HG03103 (cell line): ENCODE data around the gene ARFRP1.

Source experiments
- ATAC-seq: cut with Tn5 transposase; IDR thresholded peaks from one replicate; pipeline ENCODE4 v1.9.1; 2021; ENCODE audit warnings: low read depth; ENCODE audit not compliant: unreplicated experiment

Gene ARFRP1

DNA sequence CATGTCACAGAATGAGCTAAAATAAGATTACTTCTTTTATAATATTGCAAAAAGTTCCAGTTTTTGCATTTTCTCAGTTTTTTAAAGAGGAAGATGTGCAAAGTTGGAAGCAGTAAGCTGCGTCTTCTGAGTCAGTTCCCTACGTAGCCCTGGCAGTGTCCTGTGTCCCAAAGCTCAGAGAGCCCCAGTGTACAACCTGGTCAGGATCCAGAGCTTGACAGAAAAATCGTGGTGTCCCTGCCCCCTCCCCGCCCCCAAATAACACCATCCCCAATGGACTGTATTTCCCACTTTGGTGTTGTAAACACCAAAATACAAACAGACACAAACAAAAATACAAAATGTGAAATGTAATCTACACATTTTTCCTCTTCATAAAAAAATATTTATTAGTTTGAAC lies 36.4 kb upstream of the ARFRP1 start:
- no peak for ATAC-seq

DNA sequence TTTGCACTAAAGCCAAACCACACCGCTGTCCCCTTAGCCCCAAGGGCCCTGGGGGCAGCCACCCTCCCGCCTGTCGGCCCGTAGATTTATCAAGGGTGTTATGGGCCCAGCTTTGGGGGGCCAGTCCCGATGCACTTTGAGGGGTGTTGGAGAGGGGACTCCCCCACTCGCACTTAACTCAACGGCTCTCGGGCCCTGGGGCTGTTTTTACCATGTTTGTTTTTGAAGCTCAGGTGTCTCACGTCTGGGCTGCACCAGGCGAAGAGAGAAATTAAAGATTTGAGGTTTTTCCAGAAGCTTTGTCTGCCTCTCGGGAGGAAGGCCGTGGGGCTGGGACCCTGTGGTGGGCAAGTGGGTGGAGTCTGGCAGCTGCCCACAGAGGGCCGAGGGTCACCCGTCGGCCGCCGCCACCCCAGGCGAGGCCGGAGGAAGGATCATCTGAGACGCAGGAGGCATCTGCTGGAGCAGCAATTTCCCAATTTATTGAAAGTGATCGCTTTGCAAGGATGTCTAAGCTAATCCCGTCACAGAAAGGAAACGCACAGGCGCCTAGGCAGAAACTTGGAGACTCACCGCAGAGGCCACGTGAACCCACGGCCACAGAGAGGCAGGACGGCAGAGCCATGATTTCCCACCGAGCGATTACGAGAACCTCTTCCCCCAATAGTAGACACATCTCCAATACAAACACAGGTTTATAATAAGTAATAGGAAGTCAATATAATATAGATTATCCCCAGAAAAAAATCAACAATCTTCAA lies 35.6 kb upstream of the ARFRP1 start:
- ATAC-seq, result no peak

DNA sequence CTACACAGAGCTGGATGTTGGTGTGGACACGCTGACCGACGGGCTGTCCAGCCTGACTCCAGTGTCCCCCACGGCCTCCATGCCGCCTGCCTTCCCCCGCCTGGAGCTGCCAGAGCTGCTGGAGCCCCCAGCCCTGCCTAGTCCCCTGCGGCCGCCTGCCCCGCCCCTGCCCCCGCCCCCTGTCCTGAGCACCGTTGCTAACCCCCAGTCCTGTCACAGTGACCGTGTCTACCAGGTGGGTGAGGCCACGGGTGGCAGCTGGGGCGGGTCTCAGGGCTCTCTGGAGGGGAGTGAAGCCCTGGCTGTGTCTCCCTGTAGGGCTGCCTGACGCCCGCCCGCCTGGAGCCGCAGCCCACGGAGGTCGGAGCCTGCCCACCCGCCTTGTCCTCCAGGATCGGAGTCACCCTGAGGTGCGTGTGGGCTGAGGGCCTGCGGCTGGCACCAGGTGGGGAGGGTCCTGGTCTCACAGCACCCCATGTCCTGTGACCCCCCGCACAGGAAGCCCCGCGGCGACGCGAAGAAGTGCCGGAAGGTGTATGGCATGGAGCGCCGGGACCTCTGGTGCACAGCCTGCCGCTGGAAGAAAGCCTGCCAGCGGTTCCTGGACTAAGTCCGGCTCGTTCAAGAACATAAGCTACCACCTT lies 34.7 kb upstream of the ARFRP1 start:
- ATAC-seq, result no peak

DNA sequence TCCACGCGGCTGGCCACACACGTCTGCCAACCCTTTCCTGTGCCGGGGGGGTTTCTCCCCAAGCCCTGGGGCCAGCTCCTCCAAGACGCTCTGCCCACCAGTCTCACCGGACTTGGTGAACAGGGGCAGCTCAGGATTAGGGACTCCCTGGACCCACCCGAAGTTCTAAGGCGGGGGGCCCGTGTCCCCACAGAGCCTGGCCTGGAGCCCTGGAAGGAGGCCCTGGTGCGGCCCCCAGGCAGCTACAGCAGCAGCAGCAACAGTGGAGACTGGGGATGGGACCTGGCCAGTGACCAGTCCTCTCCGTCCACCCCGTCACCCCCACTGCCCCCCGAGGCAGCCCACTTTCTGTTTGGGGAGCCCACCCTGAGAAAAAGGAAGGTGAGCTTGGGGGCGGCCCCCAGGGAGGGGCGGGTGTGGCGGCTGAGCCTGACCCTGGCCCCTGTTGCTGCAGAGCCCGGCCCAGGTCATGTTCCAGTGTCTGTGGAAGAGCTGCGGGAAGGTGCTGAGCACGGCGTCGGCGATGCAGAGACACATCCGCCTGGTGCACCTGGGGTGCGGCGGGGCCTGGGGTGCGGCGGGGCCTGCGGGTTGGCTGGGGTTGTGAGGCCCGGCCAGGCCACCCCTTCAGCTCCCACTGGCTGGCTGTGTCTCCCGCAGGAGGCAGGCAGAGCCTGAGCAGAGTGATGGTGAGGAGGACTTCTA lies 34.1 kb upstream of the ARFRP1 start:
- ATAC-seq, result no peak

DNA sequence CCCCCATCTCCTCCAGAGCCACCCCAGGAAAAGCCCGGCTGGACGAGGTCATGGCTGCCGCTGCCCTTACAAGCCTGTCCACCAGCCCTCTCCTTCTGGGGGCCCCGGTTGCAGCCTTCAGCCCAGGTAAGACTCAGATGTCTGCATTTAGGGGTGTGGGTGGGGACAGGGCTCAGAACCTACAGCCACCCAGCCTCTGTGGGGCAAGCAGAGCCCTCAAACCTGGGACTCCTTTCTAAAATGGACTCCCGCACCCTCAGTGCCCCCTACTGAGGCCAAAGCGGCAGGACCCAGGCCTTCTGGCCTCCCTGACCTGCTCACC lies 33.5 kb upstream of the ARFRP1 start:
- ATAC-seq, result no peak

DNA sequence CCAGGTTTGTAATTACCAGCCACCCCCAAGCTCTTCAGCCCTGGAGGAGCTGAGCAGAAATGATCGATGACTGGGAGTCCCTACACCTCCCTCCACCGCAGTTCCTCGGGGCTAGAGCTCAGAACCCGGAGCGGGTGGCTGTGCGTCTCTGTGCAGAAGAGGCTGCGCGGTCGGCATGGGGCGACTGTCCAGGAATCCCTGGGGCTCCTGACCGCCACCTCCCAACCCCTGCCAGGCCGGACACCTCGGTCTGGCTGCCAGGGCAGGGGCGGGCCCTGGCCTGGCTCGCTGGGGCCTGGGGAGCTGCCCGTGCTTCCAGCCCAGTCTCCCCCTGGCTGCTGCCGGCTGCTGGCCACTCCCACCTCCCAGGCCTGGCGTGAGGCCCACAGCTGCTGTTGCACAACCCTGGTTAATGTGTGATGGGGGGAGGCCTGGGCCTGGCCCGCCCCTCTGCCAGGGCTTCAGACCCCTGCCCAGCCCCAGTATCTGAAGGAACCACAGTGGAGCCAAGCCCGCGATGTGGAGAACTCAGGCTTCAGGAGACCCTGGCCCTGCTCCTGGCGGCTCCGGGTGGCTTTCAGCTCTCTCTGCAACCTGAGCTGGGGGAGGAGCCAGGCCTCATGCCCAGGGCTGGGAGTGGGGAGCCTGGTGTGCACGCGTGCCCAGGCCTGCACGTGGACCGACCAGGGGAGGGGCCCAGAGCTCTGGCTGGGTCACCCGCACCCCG lies 33.0 kb upstream of the ARFRP1 start:
- no peak for ATAC-seq

DNA sequence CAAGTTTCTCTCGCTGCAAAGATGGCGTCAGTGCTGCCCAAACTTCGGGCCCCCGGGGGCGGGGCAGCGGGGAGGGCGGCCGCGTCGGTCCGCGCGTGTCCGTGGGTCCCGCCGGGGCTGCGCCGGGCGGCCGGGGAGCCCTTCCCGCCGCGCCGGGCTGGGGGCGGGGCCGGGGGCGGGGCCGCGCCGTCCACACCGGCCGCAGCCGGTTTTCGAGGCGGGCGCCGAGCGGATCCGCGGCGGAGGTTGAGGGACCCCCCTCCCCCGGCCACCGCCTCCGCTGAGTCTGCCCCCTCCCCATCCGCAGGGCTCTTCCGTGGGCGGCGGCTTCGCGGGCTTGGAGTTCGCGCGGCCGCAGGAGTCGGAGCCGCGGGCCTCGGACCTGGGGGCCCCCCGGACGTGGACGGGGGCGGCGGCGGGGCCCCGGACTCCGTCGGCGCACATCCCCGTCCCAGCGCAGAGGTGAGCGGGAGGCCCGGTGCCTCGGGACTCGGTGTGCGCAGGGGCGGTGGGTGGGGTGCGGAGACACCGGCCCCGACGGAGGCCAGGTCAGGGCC lies 32.4 kb upstream of the ARFRP1 start:
- ATAC-seq, result no peak

DNA sequence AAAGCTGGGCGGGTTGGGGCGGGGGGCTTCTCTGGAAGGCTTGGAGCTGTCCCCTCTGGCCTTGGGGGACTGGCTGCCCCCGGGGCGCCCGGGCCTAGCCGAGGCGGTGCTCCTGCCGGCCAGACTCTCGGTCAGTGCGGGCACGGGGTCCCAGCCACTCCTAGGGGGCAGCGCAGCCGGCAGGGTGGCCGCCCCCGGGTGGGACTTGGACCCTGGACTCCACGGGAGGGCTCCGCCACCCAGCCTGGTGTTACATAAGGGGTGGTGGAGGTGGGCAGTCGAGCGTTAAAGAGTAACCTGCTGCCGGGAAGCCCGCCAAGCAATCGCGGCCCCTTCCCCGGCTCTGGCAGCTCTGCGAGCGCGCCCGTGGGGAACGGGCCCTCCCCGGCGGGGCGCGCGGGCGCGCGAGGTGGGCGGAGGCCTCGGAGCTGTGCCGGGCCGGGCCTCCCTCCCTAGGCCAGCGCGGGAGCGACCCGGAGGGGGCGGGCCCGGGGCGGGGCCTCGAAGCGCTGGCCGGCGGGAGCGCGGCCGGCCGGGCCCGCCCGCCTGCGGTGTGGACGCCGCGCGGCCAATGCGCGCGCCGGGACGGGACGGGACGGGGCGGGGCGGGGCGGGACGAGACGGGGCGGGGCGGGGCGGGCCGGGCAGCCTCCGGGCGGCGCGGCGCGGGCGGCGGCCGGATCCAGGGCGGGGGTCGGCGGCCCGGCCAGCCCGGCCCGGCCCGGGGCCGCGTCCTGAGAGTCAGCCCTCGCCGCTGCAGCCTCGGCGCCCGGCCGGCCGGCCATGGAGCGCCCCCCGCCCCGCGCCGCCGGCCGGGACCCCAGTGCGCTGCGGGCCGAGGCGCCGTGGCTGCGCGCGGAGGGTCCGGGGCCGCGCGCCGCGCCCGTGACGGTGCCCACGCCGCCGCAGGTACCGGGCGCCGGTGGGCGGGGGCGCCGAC lies 31.6 kb upstream of the ARFRP1 start, which contains the start of gene SLC2A4RG:
SLC2A4RG (plus strand) TSS at position 647 of the 940 bp plus-strand sequence; CDS start at position 784, 137 bp downstream.
- no peak for ATAC-seq

DNA sequence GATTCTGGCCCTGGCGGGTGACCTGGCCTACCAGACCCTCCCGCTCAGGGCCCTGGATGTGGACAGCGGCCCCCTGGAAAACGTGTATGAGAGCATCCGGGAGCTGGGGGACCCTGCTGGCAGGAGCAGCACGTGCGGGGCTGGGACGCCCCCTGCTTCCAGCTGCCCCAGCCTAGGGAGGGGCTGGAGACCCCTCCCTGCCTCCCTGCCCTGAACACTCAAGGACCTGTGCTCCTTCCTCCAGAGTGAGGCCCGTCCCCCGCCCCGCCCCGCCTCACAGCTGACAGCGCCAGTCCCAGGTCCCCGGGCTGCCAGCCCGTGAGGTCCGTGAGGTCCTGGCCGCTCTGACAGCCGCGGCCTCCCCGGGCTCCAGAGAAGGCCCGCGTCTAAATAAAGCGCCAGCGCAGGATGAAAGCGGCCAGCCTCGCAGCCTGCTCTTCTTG lies 30.9 kb upstream of the ARFRP1 start:
- no peak for ATAC-seq

DNA sequence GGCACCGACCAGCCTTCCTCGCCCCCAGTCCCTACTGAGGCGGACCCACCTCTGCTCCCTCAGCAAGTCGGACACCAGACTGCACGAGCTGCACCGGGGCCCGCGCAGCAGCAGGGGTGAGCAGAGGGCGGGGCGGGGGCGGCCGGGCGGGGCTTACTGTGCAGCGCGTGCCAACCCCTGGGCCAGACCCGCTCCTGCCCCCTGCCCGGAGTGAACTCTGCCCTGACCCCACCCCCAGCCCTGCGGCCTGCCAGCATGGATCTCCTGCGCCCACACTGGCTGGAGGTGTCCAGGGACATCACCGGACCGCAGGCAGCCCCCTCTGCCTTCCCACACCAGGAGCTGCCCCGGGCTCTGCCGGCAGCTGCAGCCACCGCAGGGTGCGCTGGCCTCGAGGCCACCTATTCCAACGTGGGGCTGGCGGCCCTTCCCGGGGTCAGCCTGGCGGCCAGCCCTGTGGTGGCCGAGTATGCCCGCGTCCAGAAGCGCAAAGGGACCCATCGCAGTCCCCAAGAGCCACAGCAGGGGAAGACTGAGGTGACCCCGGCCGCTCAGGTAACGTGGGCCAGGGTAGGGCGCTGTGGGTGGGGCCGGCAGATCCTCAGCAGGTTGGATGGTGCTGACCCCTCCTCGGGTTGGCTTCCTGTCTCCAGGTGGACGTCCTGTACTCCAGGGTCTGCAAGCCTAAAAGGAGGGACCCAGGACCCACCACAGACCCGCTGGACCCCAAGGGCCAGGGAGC lies 30.3 kb upstream of the ARFRP1 start:
- no peak for ATAC-seq

DNA sequence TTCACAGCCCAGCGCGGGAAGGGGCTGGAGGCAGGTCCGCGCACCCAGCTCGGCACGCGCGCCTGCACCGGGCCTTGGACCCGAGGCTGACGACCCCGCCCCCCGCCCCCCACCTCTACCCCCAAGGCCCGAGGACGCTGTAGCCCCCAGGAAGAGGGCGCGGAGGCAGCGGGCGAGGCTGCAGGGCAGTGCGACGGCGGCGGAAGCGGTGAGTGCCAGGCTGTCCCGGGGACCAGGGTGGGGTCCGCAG lies 29.8 kb upstream of the ARFRP1 start:
- no peak for ATAC-seq

DNA sequence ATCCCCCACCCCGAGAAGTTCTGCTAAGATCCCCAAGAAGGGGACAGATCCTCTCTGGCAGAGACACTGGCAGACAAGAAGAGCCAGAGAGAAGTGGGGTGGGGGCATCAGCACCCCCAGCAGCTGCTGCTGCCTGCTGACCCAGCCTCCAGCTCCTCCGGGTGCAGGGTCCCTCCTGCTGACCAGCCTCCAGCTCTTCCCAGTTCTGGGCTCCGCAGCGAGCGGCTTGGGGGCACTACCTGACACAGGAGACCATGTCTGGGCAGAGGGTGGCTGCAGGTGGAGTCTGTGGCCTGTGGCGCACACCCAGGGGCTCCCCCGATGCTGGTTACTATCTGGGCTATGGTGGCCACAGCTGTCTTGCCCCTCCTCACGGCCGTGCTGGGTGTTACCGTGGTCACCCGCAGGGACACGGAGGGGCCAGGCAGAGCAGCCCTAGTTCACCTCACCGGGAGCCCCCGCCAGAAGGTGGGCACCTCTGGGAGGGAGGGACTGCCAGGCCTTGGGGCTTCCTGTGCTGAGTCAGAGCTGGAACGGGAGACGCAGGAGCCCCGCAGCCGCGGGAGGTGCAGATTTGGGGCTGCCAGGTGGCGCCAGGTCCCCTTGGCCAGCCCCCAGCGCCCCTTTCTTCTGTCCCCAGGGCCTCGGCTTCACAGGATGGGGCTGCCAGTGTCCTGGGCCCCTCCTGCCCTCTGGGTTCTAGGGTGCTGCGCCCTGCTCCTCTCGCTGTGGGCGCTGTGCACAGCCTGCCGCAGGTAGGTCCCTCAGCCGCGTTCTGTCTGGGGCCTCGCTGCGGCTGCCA lies 29.3 kb upstream of the ARFRP1 start:
- ATAC-seq, result no peak

DNA sequence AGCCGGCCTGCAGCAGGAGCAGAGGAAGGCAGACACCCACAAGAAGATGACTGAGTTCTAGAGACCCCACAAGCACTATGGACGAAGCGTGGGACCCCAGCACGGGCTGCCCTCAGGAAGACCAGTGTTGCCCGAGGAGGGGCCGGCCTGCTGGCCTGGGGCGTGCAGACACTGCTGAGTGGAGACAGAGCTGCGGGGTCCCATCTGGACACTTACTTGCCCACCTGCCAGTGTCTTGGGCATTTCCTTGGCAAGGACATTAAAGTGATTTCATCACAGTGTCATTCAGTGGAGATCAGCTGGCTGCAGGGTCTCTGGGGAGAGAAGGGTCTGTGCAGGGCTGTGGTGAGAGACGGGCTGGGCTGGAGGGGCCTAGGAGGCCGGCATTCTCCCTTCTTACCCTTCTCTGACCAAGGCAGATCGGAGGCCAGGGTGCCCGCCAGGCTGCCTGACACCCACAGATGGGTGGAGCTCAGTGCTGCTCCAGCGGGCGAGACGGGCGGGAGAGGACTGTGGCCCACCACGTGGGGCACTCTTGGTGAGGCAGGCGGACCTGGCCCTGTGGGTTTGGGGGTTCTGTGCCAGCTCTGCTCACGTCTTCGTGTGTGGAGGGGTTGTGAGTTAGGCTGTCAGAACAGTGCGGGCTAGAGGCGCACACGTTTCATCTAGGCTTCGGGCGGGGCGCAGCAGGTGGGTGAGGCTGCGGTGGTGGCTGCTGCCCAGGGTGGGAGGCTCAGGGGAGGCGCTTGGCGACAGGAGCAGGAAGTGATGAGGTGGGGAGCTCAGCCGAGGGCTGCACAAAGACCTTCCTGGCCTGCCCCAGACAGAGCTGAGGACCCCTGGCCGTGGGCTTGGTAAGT lies 28.3 kb upstream of the ARFRP1 start, which contains the start of gene LIME1:
LIME1 (plus strand) TSS at position 806 of the 860 bp plus-strand sequence. CDS start 886 bp downstream, outside the sequence.
- no peak for ATAC-seq

DNA sequence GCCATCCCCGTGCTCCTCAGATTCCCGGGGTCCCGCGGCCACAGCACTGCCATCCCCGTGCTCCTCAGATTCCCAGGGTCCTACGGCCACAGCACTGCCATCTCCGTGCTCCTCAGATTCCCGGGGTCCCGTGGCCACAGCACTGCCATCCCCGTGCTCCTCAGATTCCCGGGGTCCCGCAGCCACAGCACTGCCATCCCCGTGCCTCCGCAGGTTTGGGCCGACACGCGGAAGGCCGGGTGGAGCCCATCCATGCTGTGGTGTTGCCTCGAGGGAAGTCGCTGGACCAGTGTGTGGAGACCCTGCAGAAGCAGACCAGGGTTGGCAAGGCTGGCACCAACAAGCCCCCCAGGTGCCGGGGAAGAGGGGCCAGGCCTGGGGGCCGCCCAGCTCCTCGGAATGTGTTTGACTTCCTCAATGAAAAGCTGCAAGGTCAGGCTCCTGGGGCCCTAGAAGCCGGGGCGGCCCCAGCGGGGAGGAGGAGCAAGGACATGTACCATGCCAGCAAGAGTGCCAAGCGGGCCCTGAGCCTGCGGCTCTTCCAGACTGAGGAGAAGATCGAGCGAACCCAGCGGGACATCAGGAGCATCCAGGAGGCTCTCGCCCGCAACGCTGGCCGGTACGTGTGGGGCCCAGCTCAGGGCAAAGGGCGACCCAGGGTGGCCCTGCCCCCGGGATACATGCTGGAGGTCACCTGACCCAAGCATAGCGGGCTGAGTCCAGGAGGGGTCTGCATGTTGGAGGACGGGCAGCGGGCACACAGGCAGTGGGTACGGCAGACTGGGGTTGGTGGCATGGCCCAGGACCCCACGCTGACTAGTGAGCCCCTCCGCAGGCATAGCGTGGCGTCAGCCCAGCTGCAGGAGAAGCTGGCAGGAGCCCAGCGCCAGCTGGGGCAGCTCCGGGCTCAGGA lies 27.4 kb upstream of the ARFRP1 start:
- ATAC-seq, result no peak

DNA sequence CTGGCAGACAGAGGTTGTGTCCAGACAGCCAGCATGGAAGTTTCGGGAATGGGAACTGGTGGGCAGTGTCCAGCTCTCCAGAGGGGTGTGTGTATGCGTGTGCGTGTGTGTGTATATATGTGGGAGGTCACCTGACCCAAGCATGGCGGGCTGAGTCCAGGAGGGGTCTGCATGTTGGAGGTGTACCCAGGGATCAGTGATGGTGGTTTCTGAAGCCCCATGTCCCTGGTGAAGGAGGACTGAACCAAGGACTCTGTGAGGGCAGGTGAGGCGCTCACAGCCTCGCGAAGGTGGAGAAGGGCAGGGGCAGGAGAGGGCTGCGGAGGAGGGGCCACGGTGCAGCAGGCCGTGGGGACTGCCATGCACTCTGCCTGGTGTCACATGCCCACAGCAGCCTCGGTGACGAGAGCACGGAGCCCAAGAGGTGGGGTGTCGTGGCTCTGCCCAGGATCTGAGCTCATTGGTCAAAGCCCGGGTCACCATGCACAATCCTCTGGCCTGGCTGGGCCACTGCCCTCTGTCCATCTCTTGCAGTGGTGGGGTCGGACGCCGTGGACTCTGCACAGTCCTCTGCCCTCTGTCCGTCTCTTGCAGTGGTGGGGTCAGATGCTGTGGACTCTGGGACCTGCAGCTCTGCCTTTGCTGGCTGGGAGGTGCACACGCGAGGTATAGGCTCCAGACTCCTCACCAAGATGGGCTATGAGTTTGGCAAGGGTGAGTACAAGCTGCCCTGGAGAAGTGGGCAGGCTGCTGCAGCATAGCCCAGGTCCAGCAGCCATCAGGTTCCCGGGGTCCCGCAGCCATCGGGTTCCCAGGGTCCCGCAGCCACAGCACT lies 26.6 kb upstream of the ARFRP1 start:
- no peak for ATAC-seq
